Measurements from ENCODE around the gene FOXN4. TPM values are rescaled to one million over a fixed set of nuclear protein-coding genes. Genes with fewer than 3 reads are reported as not detected.

The FOXN4 gene
- total RNA-seq, 1 donor from 2014 or later: 0.61 TPM

DNA sequence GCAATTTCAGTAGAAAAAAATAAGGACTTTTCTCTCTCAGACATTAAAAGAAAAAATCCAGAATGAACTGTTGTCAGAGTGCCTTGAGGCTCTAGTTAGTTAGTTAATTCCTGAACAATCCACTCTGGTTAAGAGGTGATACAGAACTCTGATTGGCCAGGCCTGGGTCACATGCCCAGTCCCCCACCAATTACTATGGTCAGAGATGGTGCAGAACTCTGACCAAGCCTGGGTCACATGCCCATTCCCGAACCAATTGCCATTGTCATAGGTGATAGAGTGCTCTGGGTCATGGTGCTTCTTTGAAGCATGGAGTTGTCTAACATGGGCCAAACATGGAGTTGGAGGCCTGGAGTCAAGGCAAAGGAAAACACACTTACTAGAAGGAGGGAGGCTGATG, 27.5 kb upstream of the FOXN4 start:
- TF ChIP-seq, protein P1, sequence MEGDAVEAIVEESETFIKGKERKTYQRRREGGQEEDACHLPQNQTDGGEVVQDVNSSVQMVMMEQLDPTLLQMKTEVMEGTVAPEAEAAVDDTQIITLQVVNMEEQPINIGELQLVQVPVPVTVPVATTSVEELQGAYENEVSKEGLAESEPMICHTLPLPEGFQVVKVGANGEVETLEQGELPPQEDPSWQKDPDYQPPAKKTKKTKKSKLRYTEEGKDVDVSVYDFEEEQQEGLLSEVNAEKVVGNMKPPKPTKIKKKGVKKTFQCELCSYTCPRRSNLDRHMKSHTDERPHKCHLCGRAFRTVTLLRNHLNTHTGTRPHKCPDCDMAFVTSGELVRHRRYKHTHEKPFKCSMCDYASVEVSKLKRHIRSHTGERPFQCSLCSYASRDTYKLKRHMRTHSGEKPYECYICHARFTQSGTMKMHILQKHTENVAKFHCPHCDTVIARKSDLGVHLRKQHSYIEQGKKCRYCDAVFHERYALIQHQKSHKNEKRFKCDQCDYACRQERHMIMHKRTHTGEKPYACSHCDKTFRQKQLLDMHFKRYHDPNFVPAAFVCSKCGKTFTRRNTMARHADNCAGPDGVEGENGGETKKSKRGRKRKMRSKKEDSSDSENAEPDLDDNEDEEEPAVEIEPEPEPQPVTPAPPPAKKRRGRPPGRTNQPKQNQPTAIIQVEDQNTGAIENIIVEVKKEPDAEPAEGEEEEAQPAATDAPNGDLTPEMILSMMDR (IDR thresholded peaks at IDR 0.05; ENCODE audit: partially characterized antibody, unreplicated experiment): no peak
- H3K4me1 Mint-ChIP-seq (ENCODE audit: low read depth, unreplicated experiment): peaks cover 7% of the 10 kb centered on the region
- H3K27me3 Mint-ChIP-seq (ENCODE audit: unreplicated experiment): no peaks in the 10 kb centered on the region
- no peak for DNase-seq
- H3K27ac Mint-ChIP-seq (ENCODE audit: unreplicated experiment): no peak overlapping the region
- no peak overlapping the region for H3K4me3 Mint-ChIP-seq (ENCODE audit: unreplicated experiment)
- peaks cover 3% of the 10 kb centered on the region for H3K9me3 Mint-ChIP-seq (ENCODE audit: unreplicated experiment)
- no peaks in the 10 kb centered on the region for H3K36me3 Mint-ChIP-seq (ENCODE audit: unreplicated experiment)

DNA sequence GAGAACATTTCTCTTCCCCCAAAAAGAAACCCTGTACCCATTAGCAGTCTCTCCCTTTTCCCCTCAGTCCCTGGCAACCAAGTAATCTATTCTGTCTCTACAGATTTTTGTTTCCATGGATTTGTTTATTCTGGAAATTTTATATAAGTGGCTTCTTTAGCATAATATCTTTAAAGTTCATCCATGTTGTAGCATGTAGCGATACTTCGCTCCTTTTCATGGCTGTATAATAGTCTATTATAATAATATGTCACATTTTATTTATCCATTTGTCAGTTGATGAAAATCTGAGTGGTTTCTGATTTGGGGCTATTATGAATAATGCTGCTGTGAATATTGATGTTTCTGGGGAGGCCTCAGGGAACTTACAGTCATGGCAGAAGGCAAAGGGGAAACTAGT, 25.8 kb upstream of the FOXN4 start:
- peaks cover 3% of the 10 kb centered on the region for H3K9me3 Mint-ChIP-seq (ENCODE audit: unreplicated experiment)
- H3K27me3 Mint-ChIP-seq (ENCODE audit: unreplicated experiment): no peaks in the 10 kb centered on the region
- H3K4me1 Mint-ChIP-seq (ENCODE audit: low read depth, unreplicated experiment): peaks cover 17% of the 10 kb centered on the region
- H3K27ac Mint-ChIP-seq (ENCODE audit: unreplicated experiment): no peak overlapping the region
- TF ChIP-seq, protein P1 (IDR thresholded peaks at IDR 0.05; ENCODE audit: partially characterized antibody, unreplicated experiment): no peak
- H3K36me3 Mint-ChIP-seq (ENCODE audit: unreplicated experiment): no peaks in the 10 kb centered on the region
- DNase-seq: no peak
- no peak overlapping the region for H3K4me3 Mint-ChIP-seq (ENCODE audit: unreplicated experiment)

DNA sequence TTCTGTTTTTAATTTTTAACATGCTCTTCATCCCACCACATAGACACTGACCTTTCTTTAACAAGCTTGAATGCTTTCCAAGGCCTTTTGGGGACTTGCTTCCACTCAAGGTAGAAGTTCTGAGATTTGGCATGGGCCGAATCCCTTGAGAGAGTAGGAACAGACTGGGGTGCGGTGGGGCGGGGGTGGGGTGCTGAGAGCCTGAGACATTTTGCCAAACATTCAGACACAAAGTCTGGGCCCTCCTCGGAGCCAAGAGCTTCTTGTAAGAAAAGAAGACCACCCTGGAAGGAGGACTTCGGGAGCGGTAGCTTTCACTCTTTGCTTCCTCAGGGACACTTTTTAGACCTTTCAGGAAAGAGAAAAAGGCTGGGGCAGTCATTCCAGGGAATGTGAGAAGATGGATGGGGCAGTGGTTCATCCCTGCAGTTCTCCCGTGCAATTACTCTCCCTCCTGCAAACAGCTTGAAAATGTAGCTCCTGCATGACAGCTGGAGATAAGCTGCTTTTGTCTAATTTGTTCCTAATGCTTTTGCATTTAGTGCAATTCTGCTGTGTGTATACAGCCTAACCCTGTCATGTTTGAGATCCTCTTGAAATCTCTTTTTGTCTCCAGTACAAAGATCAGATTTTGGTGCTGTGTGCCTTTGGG, 22.3 kb upstream of the FOXN4 start:
- Mint-ChIP-seq H3K27ac (ENCODE audit: unreplicated experiment) (peak overlapping the region; percentile 72), H3K9me3 (ENCODE audit: unreplicated experiment) (no peaks in the 10 kb centered on the region), H3K4me3 (ENCODE audit: unreplicated experiment) (peak overlapping the region; percentile 47), H3K4me1 (ENCODE audit: low read depth, unreplicated experiment) (peaks cover 19% of the 10 kb centered on the region), H3K36me3 (ENCODE audit: unreplicated experiment) (no peaks in the 10 kb centered on the region), H3K27me3 (ENCODE audit: unreplicated experiment) (no peaks in the 10 kb centered on the region)
- DNase-seq: no peak
- TF ChIP-seq, protein P1 (IDR thresholded peaks at IDR 0.05; ENCODE audit: partially characterized antibody, unreplicated experiment): no peak

DNA sequence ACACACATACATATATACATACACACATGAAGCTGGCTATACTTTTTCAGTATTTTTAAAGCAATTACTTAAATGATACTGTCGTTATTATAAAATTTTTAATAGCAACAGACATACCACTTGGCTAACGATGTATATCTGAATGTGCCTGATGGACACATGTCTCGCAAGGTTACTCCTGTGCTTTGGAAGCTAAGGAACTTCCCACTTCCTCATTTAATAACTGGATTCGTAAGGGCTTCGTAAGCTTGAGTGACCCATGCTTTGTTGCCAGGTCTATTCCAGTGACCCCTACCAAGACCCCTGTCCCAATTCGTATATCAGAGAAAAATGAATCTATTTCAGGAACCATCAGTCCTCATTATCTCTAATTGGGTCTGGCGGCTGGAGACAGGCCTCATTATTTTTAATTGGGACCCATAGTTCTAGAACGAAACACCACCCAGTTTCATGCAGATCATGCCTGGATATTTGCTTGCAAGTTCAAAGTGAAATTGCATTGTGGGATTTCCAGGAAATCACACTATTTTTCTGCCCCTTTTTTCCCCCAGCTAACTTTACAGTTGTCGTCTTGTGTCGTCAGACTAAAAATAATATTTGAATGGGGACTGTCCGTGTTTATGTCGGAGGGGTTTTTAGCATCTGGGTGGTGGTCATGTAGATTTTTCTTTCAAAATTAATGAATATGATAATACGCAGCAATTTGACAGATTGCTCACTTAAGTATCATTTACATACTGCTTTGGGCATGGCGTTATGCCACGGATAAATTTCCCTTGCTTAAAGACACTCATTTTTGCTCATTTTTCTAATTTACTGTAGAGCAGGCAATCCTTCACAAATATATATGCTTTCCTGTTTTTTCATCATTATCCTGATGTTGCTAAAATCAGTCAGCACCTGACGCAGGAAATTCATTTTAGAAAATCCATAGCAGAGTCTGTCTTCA, 21.5 kb upstream of the FOXN4 start:
- TF ChIP-seq, protein P1 (IDR thresholded peaks at IDR 0.05; ENCODE audit: partially characterized antibody, unreplicated experiment): no peak
- peak overlapping the region; percentile 47 for H3K4me3 Mint-ChIP-seq (ENCODE audit: unreplicated experiment)
- no peaks in the 10 kb centered on the region for H3K36me3 Mint-ChIP-seq (ENCODE audit: unreplicated experiment)
- no peaks in the 10 kb centered on the region for H3K27me3 Mint-ChIP-seq (ENCODE audit: unreplicated experiment)
- peaks cover 19% of the 10 kb centered on the region for H3K4me1 Mint-ChIP-seq (ENCODE audit: low read depth, unreplicated experiment)
- DNase-seq: no peak
- H3K27ac Mint-ChIP-seq (ENCODE audit: unreplicated experiment): peak overlapping the region; percentile 72
- H3K9me3 Mint-ChIP-seq (ENCODE audit: unreplicated experiment): no peaks in the 10 kb centered on the region

DNA sequence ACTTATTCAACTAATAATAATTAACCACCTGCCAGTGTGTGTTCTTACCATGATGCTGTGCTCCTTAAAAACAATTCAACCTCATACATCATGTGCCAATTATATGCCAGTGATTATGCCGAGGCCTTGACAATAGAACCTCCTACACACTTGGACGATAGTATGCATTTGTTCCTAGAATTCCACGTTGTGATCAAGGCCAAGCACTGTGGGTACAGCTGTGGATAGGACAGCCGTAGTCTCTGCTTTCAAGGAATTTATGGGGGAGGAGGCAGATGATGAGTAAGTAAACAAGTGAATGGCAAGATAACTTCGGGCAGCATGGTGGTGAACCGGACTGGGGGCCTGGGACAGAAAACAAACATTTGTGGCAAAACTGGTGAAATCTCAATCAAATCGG, 20.6 kb upstream of the FOXN4 start:
- Mint-ChIP-seq H3K27ac (ENCODE audit: unreplicated experiment) (no peak overlapping the region), H3K36me3 (ENCODE audit: unreplicated experiment) (no peaks in the 10 kb centered on the region), H3K4me1 (ENCODE audit: low read depth, unreplicated experiment) (peaks cover 19% of the 10 kb centered on the region), H3K27me3 (ENCODE audit: unreplicated experiment) (no peaks in the 10 kb centered on the region), H3K9me3 (ENCODE audit: unreplicated experiment) (no peaks in the 10 kb centered on the region), H3K4me3 (ENCODE audit: unreplicated experiment) (no peak overlapping the region)
- DNase-seq: no peak
- TF ChIP-seq, protein P1 (IDR thresholded peaks at IDR 0.05; ENCODE audit: partially characterized antibody, unreplicated experiment): no peak

Data from glutamatergic neuron (in vitro differentiated cells).